ENCODE results near the gene CCDC81. TPM values are rescaled to one million over a fixed set of nuclear protein-coding genes. Genes with fewer than 3 reads are reported as not detected.

The CCDC81 gene
- total RNA-seq, 4 donors from 2014 or later, result 0.78 to 3.3 (median 1.3) TPM

Other genes with a start within 250 kb of the CCDC81 start
- 10 to 100 TPM; 13.3 to 18.4 (median 16.7) TPM for gene EED, start 130.1 kb upstream of the CCDC81 start, total RNA-seq
- gene HIKESHI, start 72.6 kb upstream of the CCDC81 start, total RNA-seq, result 10 to 100 TPM; 31.2 to 40.6 (median 33.4) TPM